Embryonic facial prominence (tissue), 1 donor: ENCODE measurements around the gene SGSM2.

Experiments
- DNase-seq: peaks from one replicate; pipeline ENCODE4 v3.0.0-alpha.2; 2016; ENCODE audit errors: extremely low spot score

The SGSM2 gene

GRCh38 chr17:2423271-2423670 is 86.0 kb downstream of the SGSM2 start:
- no peak for DNase-seq

DNA sequence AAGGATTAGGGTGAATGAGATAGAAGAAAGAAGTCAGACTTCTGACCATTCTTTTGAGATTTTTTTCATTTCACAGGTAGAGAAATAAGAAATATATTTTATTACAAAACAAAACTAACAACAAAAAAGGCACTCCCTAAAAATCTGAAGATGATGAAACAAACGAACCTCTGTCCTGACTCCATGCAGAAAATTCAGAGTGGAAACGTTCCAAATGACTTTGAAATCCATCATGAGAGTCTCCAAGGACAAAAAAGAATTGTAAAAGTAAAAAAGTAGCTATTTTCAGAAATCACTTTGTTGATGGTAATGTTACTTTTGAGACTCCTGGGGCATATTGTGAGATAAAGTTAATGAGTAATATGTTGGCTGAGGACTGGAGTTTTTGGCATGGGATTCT is 89.9 kb downstream of the SGSM2 start:
- no peak for DNase-seq

DNA sequence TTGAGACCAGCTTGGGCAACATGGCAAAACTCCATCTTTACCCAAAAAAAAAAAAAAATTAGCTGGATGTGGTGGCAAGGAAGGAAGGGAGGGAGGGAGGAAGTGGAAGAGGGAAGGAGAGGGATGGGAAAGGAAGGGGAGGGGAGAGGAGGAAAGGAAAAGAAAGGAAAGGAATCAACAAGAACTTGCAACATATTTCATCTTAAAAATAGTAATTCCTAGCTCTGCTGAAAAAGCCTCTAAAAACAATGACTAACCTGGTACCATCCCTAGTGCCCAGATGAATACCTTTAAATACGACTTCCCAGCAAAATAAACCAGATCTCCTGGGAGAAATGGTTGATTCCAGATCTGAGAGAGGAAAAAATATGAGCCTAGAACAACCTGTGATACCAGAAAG is 90.6 kb downstream of the SGSM2 start:
- no peak for DNase-seq
